H1 (cell line): ENCODE results near the gene CHCHD6. TPM values are rescaled to one million over a fixed set of nuclear protein-coding genes. Genes with fewer than 3 reads are reported as not detected.

Source experiments
- CHD2 ChIP-seq: IDR thresholded peaks from 2 replicates; pipeline ENCODE4 v1.6.1; 2012; ENCODE audit warnings: low read length, improper control_type of control experiment
- polyA plus RNA-seq, 7 experiments: library from polyadenylated mRNA; depleted of rRNA in 3 of 7; stranded (reverse) in 5 of 7; unstranded in 2 of 7; fragments of >200 nt in 5 of 7; fragments of 200-250 nt in 2 of 7; gene quantifications; 1 replicate in 5 of 7; 2 replicates in 1 of 7; 4 replicates in 1 of 7; pipeline versions ENCODE4 v1.2.1 to v1.2.3, GENCODE V29; 2011 to 2013; ENCODE audit warnings: missing spikeins in 2 of 7, mixed read lengths in 2 of 7
- total RNA-seq: library from RNA; stranded (reverse); fragmentation: NEBNext Ultra II Directional; extraction: Animal tissue kit (Norgen Biotek cat#: 25700); gene quantifications from 2 replicates; pipeline ENCODE4 v1.2.1, GENCODE V29; 2021

CHCHD6 gene
- total and polyA plus RNA-seq, 2 of the 8 experiments (the other 6 are each of a cell fraction or from before 2014, with no cell fraction given) = 32.4 to 37.6 TPM

DNA sequence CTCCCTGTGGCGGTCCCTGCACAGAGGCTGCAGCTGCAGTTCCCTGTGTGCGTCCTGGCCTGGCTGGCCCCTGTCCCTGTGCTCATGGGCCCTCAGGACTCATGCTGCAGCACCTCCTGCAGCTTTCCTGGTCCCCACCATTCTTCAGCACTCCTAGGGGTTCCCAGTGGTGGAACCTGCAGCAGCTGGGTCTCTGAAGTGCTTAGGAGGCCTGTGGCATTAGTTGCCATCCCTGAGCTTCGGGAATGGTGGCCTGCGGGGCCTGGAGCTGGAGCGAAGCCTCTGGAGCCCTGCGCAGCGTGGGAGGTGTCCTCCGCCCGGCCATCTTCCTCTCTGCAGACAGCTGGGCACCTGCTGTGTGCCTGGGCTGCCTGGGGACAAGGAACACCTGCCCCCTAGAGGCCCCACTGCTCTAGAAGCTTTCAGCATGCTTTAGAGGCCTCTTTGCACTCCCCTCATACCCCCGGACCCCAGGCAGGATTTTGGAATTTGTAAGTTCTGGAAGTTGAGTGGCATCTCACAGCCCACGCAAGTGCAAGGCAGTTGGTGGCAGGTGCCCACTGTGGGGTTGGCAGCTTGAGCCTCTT is 292.0 kb downstream of the CHCHD6 start (continued):
- no peak for TF ChIP-seq CHD2
